Mesothelial cell of epicardium (in vitro differentiated cells): ENCODE measurements around the gene DAGLA. TPM values are rescaled to one million over a fixed set of nuclear protein-coding genes. Genes with fewer than 3 reads are reported as not detected.

Experiments
- DNase-seq, 2 experiments: peaks; one replicate each; pipeline ENCODE4 v3.0.0; 2021; ENCODE audit warnings: low spot score in 2 of 2; ENCODE audit not compliant: unreplicated experiment in 2 of 2
- H3K27ac Mint-ChIP-seq: 2 replicates; pipeline ENCODE4 v1.8.0; 2021; ENCODE audit warnings: mixed read lengths
- H3K27me3 Mint-ChIP-seq: 2 replicates; pipeline ENCODE4 v1.8.0; 2021; ENCODE audit warnings: low read depth, mixed read lengths
- H3K36me3 Mint-ChIP-seq: 2 replicates; pipeline ENCODE4 v1.8.0; 2021; ENCODE audit warnings: mixed read lengths
- H3K4me1 Mint-ChIP-seq: 2 replicates; pipeline ENCODE4 v1.8.0; 2021; ENCODE audit warnings: mixed read lengths
- H3K4me3 Mint-ChIP-seq: 2 replicates; pipeline ENCODE4 v1.8.0; 2021; ENCODE audit warnings: mild to moderate bottlenecking, moderate library complexity, mixed read lengths
- H3K9me3 Mint-ChIP-seq: 2 replicates; pipeline ENCODE4 v1.8.0; 2021; ENCODE audit warnings: mixed read lengths
- total RNA-seq: library from RNA; stranded (reverse); gene quantifications from 3 replicates; pipeline ENCODE4 v1.2.1, GENCODE V29; 2021
- TF ChIP-seq, protein P1 (sequence below): fragments of 200-600 bp; sonication (generic); IDR thresholded peaks from one replicate; pipeline ENCODE4 v1.5.0; 2021; ENCODE audit warnings: antibody characterized with exemption; ENCODE audit not compliant: unreplicated experiment

DAGLA gene
- total RNA-seq, 1 donor from 2014 or later, result 8.1 TPM

DNA sequence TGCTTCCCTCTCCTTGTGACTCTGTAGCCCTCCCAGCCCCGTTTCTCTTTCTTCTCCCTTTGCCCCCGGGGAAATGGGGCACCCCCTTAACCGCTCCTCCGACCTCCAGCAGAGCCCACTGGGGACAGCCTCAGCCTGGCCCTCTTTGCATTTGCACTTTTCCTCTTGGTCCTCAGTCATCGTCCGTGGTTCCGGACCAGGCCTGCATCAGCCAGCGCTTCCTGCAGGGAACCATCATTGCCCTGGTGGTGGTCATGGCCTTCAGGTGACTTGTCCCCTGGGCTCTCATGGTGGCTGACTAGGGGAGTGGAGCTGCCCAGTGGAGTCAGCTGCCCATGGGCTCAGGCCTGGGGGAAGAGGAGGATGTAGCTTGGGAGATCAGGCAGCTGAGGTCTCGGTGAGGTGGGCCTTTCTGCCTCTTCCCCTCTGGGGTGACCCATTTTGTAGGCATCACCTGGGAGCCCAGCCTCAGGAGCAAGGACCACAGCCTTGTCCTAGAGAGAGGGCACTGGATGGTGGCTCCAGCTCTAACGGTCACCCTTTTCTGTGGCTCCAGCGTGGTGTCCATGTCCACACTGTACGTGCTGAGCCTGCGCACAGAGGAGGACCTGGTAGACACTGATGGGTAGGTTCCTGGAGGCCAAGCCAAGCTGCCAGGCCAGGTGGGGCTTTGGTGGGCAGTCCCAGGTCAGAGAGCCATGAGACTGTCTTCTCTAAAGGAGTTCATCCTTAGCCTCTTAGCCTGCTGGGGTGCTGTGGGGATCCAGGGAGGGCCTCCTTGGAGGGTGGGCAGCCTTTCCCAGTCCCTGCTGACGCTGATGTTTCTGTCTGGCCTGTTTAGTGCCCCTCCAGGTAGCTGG is 99.7 kb downstream of the DAGLA start:
- TF ChIP-seq, protein P1, sequence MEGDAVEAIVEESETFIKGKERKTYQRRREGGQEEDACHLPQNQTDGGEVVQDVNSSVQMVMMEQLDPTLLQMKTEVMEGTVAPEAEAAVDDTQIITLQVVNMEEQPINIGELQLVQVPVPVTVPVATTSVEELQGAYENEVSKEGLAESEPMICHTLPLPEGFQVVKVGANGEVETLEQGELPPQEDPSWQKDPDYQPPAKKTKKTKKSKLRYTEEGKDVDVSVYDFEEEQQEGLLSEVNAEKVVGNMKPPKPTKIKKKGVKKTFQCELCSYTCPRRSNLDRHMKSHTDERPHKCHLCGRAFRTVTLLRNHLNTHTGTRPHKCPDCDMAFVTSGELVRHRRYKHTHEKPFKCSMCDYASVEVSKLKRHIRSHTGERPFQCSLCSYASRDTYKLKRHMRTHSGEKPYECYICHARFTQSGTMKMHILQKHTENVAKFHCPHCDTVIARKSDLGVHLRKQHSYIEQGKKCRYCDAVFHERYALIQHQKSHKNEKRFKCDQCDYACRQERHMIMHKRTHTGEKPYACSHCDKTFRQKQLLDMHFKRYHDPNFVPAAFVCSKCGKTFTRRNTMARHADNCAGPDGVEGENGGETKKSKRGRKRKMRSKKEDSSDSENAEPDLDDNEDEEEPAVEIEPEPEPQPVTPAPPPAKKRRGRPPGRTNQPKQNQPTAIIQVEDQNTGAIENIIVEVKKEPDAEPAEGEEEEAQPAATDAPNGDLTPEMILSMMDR, result no peak
- Mint-ChIP-seq H3K27ac (peak overlapping the region; percentile 77), H3K9me3 (no peaks in the 10 kb centered on the region), H3K4me3 (no peak overlapping the region), H3K27me3 (no peaks in the 10 kb centered on the region), H3K4me1 (peaks cover 16% of the 10 kb centered on the region), H3K36me3 (peaks cover 36% of the 10 kb centered on the region)
- DNase-seq, result no peak

DNA sequence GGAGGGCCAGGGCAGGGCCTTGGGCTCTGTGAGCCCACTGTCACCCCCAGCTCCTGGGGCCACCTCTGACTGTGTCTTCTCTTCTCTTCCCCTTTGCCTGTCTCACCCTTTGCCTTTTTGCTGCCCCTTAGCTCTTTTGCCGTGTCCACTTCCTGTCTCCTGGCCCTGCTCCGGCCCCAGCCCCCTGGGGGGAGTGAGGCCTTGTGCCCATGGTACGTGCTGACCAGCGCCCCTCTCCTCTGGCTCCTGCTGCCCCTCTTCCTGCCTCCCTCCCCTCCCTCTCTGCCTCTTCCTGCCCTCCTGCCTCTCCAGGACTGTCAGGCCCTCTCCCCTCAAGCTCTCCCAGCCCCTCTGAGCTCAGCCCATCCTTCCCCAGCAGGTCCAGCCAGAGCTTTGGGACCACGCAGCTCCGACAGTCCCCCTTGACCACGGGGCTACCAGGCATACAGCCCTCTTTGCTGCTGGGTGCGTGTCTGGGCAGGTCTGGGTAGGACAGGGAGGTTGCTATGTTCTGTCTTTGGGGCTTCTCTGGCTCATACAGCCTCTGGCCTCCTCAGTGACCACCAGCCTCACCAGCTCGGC is 100.5 kb downstream of the DAGLA start:
- Mint-ChIP-seq H3K4me3 (no peak overlapping the region), H3K27ac (peak overlapping the region; percentile 77), H3K4me1 (peaks cover 8% of the 10 kb centered on the region), H3K9me3 (no peaks in the 10 kb centered on the region), H3K36me3 (peaks cover 37% of the 10 kb centered on the region), H3K27me3 (no peaks in the 10 kb centered on the region)
- DNase-seq, result no peak
- TF ChIP-seq, protein P1, result no peak

DNA sequence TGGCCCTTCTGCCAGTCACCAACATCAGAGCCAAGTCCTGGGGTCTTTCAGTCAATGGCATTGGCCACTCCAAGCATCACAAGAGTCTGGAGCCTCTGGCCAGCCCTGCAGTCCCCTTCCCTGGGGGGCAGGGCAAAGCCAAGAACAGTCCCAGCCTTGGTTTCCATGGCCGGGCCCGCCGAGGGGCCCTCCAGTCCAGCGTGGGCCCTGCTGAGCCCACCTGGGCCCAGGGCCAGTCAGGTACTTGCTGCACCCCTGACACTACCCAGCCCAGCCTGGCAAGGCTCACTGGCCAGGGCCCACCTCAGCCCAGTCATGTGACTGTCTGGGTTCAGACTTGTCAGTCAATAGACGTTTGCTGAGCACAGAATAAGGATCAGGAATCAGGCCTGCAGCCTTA is 101.4 kb downstream of the DAGLA start:
- no peaks in the 10 kb centered on the region for H3K9me3 Mint-ChIP-seq
- no peak overlapping the region for H3K4me3 Mint-ChIP-seq
- TF ChIP-seq, protein P1, result no peak
- H3K4me1 Mint-ChIP-seq, result peaks cover 2% of the 10 kb centered on the region
- H3K27me3 Mint-ChIP-seq, result no peaks in the 10 kb centered on the region
- peaks cover 33% of the 10 kb centered on the region for H3K36me3 Mint-ChIP-seq
- H3K27ac Mint-ChIP-seq, result no peak overlapping the region
- no peak for DNase-seq

DNA sequence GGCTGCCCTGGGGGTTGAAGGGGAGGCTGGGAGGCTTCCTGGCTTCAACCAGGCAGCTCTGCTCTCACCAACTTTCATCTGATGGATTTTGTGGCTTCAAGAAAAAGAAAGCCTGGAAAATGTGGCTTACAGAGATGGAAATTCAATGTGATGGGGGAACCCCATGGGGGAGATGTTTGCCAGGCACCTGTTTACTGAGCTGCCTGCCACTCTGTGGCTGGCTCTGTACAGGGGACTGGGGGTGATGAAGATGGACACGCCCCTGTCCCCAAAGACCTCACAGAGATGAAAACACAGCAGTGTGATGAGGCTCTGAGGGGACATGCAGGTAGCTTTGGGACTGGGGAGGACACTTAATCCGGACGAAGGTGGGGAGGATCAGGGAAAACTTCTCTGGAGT is 102.1 kb downstream of the DAGLA start:
- TF ChIP-seq, protein P1, result no peak
- peak overlapping the region; percentile 33 for H3K27ac Mint-ChIP-seq
- no peaks in the 10 kb centered on the region for H3K27me3 Mint-ChIP-seq
- peaks cover 2% of the 10 kb centered on the region for H3K4me1 Mint-ChIP-seq
- no peaks in the 10 kb centered on the region for H3K9me3 Mint-ChIP-seq
- peaks cover 32% of the 10 kb centered on the region for H3K36me3 Mint-ChIP-seq
- no peak overlapping the region for H3K4me3 Mint-ChIP-seq
- no peak for DNase-seq

DNA sequence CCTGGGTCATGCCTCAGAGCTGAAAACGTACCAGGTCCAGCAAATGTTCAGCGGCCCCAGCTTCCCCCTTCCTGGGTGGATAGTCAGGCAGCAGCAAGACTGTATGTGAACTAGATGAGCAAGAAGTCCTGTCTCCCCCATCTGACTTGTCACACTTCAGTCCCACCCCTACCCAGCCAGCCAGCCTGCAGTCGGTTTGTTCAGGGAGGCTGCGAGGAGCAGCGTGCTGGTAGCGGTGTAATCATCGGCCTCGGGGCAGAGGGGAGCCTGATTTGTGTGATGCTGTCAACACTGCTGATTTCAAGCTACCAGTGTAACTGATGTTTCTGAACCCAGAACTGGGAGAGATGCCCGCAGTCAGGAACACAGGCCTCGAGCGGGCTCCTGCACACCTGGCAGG is 102.7 kb downstream of the DAGLA start:
- Mint-ChIP-seq H3K27ac (peak overlapping the region; percentile 79), H3K36me3 (peaks cover 31% of the 10 kb centered on the region), H3K4me3 (no peak overlapping the region), H3K4me1 (peaks cover 2% of the 10 kb centered on the region), H3K9me3 (no peaks in the 10 kb centered on the region), H3K27me3 (no peaks in the 10 kb centered on the region)
- no peak for DNase-seq
- TF ChIP-seq, protein P1, result no peak
